HEK293 (cell line): ENCODE results near the gene NXF3.

ENCODE experiments used
- SP2 ChIP-seq: fragments of 450-650 bp; formaldehyde crosslinking; IDR thresholded peaks from 2 replicates; pipeline ENCODE4 v1.5.1; 2016; ENCODE audit warnings: missing biosample characterization, missing genetic modification characterization
- SP7 ChIP-seq: fragments of 450-650 bp; formaldehyde crosslinking; IDR thresholded peaks from 2 replicates; pipeline ENCODE4 v1.5.1; 2016; ENCODE audit warnings: missing biosample characterization, missing genetic modification characterization
- ZNF121 ChIP-seq: fragments of 450-650 bp; formaldehyde crosslinking; IDR thresholded peaks from 2 replicates; pipeline ENCODE4 v1.5.1; 2016; ENCODE audit warnings: missing biosample characterization, missing genetic modification characterization
- ZNF211 ChIP-seq: fragments of 450-650 bp; formaldehyde crosslinking; IDR thresholded peaks from 2 replicates; pipeline ENCODE4 v1.5.1; 2016; ENCODE audit warnings: low read depth, missing biosample characterization, missing genetic modification characterization
- ZNF549 ChIP-seq: fragments of 450-650 bp; IDR thresholded peaks from 2 replicates; pipeline ENCODE4 v1.5.1; 2018; ENCODE audit warnings: missing biosample characterization, missing genetic modification characterization, mild to moderate bottlenecking, inconsistent platforms, moderate library complexity
- ZNF639 ChIP-seq: fragments of 450-650 bp; formaldehyde crosslinking; IDR thresholded peaks from 2 replicates; pipeline ENCODE4 v1.5.1; 2016; ENCODE audit warnings: missing biosample characterization, missing genetic modification characterization
- TF ChIP-seq, protein P1 (sequence below): fragments of 450-650 bp; formaldehyde crosslinking; IDR thresholded peaks from 2 replicates; pipeline ENCODE4 v1.5.1; 2016; ENCODE audit warnings: missing biosample characterization, missing genetic modification characterization

GRCh38 chrX:103081051-103081450 is 11.9 kb downstream of the NXF3 start:
- TF ChIP-seq SP2 (tag by site-specific recombination) = no peak
- TF ChIP-seq, protein P1, sequence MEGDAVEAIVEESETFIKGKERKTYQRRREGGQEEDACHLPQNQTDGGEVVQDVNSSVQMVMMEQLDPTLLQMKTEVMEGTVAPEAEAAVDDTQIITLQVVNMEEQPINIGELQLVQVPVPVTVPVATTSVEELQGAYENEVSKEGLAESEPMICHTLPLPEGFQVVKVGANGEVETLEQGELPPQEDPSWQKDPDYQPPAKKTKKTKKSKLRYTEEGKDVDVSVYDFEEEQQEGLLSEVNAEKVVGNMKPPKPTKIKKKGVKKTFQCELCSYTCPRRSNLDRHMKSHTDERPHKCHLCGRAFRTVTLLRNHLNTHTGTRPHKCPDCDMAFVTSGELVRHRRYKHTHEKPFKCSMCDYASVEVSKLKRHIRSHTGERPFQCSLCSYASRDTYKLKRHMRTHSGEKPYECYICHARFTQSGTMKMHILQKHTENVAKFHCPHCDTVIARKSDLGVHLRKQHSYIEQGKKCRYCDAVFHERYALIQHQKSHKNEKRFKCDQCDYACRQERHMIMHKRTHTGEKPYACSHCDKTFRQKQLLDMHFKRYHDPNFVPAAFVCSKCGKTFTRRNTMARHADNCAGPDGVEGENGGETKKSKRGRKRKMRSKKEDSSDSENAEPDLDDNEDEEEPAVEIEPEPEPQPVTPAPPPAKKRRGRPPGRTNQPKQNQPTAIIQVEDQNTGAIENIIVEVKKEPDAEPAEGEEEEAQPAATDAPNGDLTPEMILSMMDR (tag by site-specific recombination) = no peak
- no peak for TF ChIP-seq ZNF549 (tag by site-specific recombination)
- TF ChIP-seq ZNF211 (tag by site-specific recombination) = no peak
- TF ChIP-seq SP7 = no peak
- TF ChIP-seq ZNF121 (tag by site-specific recombination) = no peak
- TF ChIP-seq ZNF639 (tag by site-specific recombination) = no peak
